ENCODE measurements around the gene HOMER3.

Gene HOMER3

DNA sequence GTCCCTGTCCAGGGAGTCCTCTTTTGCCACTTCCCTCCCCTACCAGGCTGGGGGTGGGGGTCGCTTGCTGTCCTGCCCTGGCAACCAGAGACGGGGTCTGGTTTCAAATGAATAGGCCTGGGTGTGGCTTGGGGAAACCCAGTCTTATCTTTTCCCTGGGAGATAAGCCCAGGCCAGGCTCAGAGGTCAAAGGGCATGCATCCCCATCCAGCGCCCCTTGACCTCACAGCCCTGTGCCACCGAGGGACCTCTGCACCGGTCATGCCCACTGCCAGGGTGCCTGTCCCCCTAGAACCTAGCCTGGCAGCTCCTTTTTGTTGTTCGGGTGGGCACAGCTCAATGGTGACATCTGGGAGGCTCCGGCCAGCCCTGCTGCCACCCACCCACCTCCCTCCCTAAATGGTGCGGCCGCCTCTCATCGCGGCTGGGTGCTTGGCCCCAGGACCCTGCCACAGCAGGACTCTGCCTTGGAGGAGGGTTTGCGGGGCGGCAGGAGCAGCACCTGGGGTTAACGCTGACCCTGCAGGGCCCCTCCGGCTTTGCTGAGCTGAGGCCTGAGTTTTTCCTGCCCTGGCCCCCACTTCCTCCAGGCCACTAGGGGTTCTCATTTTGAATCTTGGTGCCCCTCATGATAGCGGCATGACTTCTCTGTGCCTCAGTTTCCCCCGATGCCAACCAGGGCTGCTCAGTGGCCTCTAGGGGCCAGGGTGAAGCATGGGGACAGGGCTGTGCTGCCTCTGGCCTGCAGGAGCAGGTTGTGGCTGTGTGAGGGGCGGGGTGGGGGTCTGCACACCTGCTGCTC, 42.2 kb downstream of the HOMER3 start:
- intact Hi-C loops (cut with micrococcal nuclease): no loop called here
- Mint-ChIP-seq H3K27ac (no peak overlapping the region), H3K36me3 (ENCODE audit: low read depth) (peaks cover 61% of the 10 kb centered on the region), H3K9me3 (no peaks in the 10 kb centered on the region), H3K4me3 (no peak overlapping the region), H3K4me1 (ENCODE audit: low read depth) (peaks cover 11% of the 10 kb centered on the region), H3K27me3 (peaks cover 36% of the 10 kb centered on the region)

DNA sequence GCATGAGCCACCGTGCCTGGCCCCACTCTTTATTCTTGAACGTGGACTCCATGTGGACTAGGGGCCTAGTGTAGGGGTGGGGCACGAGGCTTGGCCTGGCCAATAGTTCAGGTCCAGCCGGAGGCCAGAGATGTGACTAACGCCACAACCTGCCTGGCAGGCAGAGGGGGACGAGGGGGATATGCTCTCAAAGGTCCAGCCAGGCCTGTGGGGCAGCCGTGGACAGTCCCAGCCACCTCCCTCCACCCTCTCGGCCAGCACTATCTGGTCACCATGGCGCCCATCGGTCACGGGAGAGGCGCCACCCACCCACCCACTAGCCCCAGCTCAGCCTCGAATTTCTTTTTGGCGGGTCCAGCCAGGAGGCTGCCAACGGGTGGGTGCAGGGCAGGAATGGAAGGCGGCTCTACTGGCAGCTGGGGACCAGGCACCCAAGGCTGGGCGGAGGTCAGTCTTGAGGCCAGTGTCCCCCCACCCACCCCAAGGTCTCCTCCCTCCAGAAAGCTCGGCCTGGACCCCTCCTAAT, 42.9 kb downstream of the HOMER3 start:
- Mint-ChIP-seq H3K9me3 (no peaks in the 10 kb centered on the region), H3K4me3 (no peak overlapping the region), H3K36me3 (ENCODE audit: low read depth) (peaks cover 54% of the 10 kb centered on the region), H3K4me1 (ENCODE audit: low read depth) (peaks cover 11% of the 10 kb centered on the region), H3K27ac (no peak overlapping the region), H3K27me3 (peaks cover 42% of the 10 kb centered on the region)
- intact Hi-C loops (cut with micrococcal nuclease): no loop called here

DNA sequence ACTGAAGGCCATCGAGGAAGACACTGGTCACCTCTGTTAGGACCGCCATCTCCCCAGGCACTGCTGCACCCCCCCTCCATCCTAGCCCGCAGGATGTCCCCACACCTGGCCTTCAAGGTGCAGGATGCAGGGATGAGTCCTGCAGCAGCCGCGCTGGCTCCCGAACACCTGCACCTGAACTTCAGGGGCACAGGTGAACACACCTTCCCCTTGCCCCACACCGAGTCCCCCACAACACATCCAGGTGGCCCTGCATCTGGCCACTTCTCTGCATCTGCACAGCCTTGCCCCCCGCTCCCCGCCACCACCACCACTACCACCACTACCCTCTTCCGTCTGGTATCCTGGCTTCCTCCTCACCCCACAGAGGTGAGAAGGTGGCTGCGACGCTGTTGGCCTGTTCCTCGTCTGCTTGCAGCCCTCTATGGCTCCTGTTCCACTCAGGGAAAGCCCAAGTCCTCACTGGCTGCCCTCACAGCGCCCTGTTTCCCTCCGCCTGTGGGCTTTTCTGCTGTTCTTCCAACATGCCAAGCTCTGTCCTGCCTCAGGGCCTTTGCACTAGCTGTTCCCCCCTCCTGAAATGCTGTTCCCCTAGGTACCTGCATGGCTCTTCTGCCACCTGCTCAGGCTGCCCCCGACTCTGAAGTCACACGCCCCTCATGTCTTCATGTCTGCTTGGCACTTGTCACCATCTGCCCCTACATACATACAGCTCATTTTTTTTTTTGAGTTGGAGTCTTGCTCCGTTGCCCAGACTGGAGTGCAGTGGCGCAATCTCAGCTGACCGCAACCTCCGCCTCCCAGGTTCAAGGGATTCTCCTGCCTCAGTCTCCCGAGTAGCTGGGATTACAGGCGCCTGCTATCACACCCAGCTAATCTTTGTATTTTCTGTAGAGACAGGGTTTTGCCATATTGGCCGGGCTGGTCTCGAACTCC, 43.7 kb downstream of the HOMER3 start:
- peaks cover 11% of the 10 kb centered on the region for H3K4me1 Mint-ChIP-seq (ENCODE audit: low read depth)
- no peaks in the 10 kb centered on the region for H3K9me3 Mint-ChIP-seq
- intact Hi-C loops (cut with micrococcal nuclease): no loop called here
- H3K27ac Mint-ChIP-seq: no peak overlapping the region
- peaks cover 47% of the 10 kb centered on the region for H3K36me3 Mint-ChIP-seq (ENCODE audit: low read depth)
- peaks cover 50% of the 10 kb centered on the region for H3K27me3 Mint-ChIP-seq
- H3K4me3 Mint-ChIP-seq: no peak overlapping the region

DNA sequence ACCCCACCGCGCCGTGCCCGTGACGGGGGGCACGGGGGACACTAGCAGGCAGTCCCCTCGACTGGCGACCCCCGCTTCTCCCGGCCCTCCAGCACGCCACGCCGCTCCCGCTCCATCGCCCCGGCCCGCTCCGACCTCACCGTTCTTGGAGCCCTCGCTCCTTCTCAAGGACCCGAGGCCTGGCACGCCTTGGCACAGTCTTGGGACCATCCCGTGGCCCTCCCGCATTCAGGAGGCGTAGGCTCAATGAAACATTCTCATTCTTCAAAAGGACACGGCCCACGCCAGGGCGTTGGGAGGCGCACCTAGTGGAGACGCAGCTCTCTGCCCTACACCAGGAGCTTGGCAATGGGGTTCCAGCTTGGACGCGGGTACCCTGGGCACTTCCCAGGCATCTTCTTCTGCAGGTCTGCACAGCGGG, 44.6 kb downstream of the HOMER3 start:
- Mint-ChIP-seq H3K9me3 (no peaks in the 10 kb centered on the region), H3K4me1 (ENCODE audit: low read depth) (peaks cover 11% of the 10 kb centered on the region), H3K27me3 (peaks cover 55% of the 10 kb centered on the region), H3K27ac (no peak overlapping the region), H3K36me3 (ENCODE audit: low read depth) (peaks cover 40% of the 10 kb centered on the region), H3K4me3 (peak overlapping the region; percentile 73)
- intact Hi-C loops (cut with micrococcal nuclease): no loop called here

DNA sequence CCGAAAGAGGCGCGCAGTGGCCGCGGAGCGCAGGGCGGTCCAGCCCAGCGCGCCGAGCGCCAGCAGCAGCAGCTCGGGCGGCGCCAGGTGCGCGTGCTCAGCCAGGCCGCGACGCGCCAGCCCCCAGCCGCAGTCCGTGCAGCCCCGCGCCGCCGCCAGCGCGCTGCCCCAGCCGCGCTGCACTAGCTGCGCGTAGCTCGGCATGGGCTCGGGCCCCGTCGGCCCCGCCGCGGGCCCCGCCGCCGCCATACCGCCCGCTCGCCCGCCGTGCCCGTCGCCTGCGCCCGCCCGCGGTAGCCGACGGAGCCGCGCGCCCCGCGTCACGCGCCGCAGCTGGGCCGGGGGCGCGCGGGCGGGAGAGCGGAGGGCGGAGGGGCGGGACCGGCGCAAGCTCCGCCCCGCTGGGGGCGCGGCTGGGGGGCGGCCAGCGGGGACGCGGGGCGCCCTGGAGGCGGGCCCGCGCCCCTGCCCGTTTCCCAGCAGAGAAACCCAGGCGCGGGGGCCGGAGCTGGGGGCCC, 45.1 kb downstream of the HOMER3 start, which contains the start of gene CERS1:
CERS1 (minus strand) TSS at position 335 of the 518 bp plus-strand sequence; CDS start at position 249, 86 bp downstream.
- Mint-ChIP-seq H3K36me3 (ENCODE audit: low read depth) (peaks cover 34% of the 10 kb centered on the region), H3K4me1 (ENCODE audit: low read depth) (peaks cover 11% of the 10 kb centered on the region), H3K9me3 (no peaks in the 10 kb centered on the region), H3K27ac (no peak within 1 kb of the TSS), H3K4me3 (peak within 1 kb of the TSS; percentile 73), H3K27me3 (peaks cover 57% of the 10 kb centered on the region)
- intact Hi-C loops (cut with micrococcal nuclease): no loop called here

DNA sequence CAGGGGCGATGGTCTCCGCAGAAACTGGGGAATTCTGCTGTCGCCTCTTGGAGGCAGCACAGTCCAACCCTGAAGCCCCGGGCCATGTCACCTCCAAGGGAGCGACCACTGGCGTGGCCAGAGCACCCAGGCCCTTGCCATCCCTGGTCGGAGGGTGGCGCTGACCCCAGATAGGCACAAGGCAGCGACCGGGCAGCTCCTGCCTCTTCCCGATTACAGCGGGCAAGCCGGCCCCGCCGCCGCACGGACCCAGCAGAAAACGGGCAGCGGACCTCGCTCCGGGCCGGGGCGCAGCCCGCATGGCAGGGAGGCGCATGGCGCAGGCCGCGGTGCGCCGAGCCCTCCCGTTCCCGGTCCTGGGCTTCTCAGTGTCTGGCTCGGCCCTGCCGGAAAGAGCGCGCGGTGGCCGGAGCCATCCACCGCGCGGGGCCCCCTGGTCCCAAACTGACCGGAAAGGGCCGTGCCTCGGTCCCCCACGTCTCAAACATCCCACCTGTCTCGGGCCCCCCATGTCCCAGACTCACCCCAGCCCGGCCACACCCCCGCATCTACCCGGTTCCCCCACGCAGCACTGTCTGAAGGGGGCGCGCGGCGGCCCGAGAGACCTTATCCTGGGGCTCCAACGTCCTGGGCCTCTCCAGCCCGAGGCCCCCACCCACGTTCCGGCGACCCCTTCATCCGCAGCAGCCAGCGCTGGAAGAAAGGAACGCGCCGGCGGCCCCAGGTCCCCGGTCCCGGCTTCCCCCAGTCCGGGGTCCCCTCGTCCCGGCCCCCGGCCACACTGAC, 45.8 kb downstream of the HOMER3 start:
- Mint-ChIP-seq H3K27me3 (peaks cover 57% of the 10 kb centered on the region), H3K36me3 (ENCODE audit: low read depth) (peaks cover 28% of the 10 kb centered on the region), H3K9me3 (no peaks in the 10 kb centered on the region), H3K4me1 (ENCODE audit: low read depth) (peaks cover 11% of the 10 kb centered on the region), H3K27ac (no peak overlapping the region), H3K4me3 (peak overlapping the region; percentile 63)
- intact Hi-C loops (cut with micrococcal nuclease): no loop called here

DNA sequence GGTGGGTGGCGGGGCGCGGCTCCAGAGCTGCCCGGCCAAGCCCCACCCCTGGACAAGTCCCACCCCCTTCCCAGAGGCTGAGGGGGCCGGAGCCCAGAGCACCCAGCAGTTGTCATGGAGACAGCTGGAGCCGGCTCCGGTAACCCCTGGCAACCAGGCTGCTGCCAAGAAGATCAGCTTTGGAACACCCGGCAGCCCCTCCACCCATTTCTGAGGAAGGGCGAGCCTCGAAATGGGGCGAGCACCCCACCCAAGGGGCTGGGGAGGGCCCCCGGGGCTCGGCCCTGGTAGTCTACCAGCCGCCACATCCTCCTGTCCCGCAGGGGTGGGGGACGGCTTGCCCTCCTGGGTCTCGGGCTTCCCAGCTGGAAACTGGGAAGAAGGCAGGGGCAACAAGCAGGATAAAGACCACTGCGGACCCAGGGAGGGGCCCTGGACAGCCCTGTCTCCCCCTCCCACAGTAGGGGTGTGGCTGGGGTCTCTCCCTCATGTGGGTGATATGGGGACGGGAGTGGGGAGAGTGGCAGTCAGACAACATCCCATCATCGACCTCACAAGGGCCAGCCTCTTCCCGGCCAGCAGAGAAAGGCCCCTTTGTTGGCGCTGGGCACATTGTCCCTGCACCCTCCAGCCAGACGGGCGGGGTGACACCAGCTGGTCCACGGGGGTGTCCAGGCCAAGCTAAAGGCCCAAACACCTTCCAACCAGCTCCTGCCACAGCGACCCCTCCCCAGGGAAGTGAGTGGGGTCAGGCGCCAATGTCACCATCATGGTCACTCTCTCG, 46.6 kb downstream of the HOMER3 start:
- Mint-ChIP-seq H3K9me3 (no peaks in the 10 kb centered on the region), H3K27ac (no peak overlapping the region), H3K27me3 (peaks cover 57% of the 10 kb centered on the region), H3K4me3 (peak overlapping the region; percentile 37), H3K36me3 (ENCODE audit: low read depth) (peaks cover 20% of the 10 kb centered on the region), H3K4me1 (ENCODE audit: low read depth) (peaks cover 11% of the 10 kb centered on the region)
- intact Hi-C loops (cut with micrococcal nuclease): no loop called here

DNA sequence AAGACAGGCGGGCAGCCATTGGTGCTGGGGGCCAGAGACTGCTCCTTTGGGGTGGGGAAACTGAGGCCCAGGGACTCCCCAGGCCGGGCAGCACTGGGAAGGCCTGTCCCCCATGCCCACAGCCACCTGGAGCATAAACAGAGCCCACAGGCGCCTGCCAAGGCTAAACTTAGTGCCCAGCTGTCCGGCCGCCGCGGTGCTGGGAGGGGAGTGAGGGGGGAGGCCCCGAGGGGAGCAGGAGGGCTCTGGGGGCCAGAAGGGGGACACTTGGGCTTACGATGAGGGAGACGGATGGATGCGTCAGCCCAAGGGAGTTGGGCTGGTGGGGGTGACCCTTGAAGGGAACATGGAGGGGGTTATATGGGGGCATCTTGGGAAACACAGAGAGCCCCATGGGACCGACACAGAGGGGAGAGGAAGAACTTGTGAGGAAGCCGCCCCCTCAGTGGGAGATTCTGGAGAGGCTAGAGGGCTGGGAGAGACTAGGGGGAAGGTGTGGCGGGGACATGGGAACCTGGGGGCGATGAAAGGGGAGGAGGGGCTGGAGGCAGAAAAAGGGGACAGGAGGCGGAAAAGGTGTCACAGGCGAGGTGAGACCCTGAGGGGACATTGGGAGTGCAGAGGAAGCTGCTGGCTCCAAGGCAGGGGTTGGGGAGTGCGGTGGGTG, 47.3 kb downstream of the HOMER3 start:
- H3K9me3 Mint-ChIP-seq: no peaks in the 10 kb centered on the region
- intact Hi-C loops (cut with micrococcal nuclease): no loop called here
- peaks cover 59% of the 10 kb centered on the region for H3K27me3 Mint-ChIP-seq
- H3K4me1 Mint-ChIP-seq (ENCODE audit: low read depth): peaks cover 11% of the 10 kb centered on the region
- no peak overlapping the region for H3K4me3 Mint-ChIP-seq
- H3K36me3 Mint-ChIP-seq (ENCODE audit: low read depth): peaks cover 12% of the 10 kb centered on the region
- no peak overlapping the region for H3K27ac Mint-ChIP-seq

DNA sequence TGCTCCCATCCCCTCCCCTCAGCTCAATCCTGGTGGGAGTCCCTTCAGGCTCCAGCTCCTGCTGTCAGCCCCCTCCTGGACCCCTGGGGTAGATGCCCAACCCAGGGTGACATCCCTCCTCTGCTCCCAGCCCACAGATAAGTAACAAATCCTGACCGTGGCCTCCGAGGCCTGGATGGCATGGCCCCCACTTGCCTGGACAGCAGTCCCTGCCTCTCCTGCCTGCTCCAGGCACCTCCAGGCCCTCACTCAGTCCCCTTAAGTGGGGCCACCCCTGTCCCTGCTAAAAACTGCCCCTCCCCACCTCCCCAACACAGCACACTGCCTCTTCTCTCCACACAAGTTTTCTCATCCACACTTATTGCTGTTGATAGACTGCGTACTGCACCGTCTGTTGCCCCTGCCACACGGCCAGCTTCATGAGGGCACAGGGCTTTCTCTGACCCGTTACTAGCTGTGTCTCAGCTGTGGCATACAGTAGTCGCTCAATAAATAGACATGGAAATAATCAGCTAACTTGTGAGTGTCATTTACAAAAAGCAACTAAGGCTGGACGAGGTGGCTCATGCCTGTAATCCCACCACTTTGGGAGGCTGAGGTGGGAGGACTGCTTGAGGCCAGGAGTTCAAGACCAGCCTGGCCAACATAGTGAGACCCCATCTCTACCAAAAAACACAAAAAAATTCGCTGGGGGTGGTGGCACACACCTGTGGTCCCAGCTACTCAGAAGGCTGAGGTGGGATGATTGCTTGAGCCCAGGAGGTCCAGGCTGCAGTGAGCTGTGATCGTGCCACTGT, 50.9 kb downstream of the HOMER3 start:
- Mint-ChIP-seq H3K4me1 (ENCODE audit: low read depth) (peaks cover under 1% of the 10 kb centered on the region), H3K9me3 (no peaks in the 10 kb centered on the region), H3K27me3 (peaks cover 35% of the 10 kb centered on the region), H3K27ac (no peak overlapping the region), H3K36me3 (ENCODE audit: low read depth) (no peaks in the 10 kb centered on the region), H3K4me3 (no peak overlapping the region)
- intact Hi-C loops (cut with micrococcal nuclease): no loop called here

DNA sequence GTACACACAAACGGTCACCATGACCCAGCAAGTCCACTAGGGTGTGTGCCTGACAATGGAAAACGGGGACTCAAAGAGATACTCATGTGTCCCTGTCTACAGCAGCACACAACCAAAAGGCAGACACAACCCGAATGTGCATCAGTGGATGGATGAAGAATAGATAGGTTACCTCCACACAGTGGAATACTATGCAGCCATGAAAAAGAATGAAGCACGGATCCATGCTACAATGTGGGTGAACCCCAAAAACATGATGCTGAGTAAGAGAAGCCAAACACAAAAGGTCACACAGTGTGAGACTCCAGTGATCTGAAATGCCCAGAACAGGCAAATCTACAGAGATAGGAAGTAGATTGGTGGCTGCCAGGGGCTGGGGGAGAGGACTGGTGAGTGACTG, 54.0 kb downstream of the HOMER3 start:
- H3K9me3 Mint-ChIP-seq: no peaks in the 10 kb centered on the region
- no peaks in the 10 kb centered on the region for H3K36me3 Mint-ChIP-seq (ENCODE audit: low read depth)
- no peak overlapping the region for H3K27ac Mint-ChIP-seq
- no peak overlapping the region for H3K4me3 Mint-ChIP-seq
- intact Hi-C loops (cut with micrococcal nuclease): no loop called here
- peaks cover 5% of the 10 kb centered on the region for H3K27me3 Mint-ChIP-seq
- H3K4me1 Mint-ChIP-seq (ENCODE audit: low read depth): no peaks in the 10 kb centered on the region

DNA sequence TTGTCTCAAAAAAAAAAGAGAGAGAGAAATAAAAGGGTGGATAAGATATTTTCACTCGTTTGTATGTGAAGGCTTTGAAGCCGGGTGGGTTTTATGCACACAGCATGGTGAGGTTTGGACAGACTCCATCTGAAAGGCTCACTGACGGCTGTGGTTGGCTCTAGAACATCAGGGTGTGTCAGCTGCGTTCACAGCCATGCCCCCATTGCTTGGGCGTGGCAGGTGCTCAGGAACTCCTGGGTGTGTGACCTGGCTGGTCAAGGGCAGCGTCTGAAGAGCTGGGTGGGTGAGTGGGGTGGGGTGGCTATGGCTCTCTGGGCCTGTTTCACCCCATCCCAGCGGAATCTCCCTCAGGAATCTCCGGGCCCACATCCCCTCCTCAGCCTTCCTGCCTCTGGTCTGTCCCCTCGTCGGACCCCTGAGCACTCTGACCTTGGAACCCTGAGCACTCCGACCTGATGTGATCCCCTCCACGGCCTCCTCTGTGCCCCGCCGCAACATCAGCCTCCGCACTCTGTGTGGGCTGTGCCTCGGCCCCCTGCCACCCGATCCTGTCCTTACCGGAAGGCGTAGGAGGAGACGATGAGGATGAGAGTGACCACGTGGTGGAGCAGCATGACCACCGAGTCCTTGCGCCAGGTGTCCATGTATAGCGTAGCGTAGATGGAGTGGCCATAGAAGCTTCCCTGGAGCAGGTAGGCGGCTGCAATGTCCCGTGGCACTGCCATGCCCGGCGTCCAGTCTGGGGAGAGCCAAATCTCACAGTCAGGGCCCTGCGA, 57.3 kb downstream of the HOMER3 start:
- Mint-ChIP-seq H3K27ac (no peak overlapping the region), H3K4me3 (no peak overlapping the region), H3K4me1 (ENCODE audit: low read depth) (no peaks in the 10 kb centered on the region)

More for the DNA sequence above, 57.3 kb downstream of the HOMER3 start:
- Mint-ChIP-seq H3K27me3 (no peaks in the 10 kb centered on the region), H3K9me3 (no peaks in the 10 kb centered on the region), H3K36me3 (ENCODE audit: low read depth) (no peaks in the 10 kb centered on the region)
- intact Hi-C loops (cut with micrococcal nuclease): no loop called here
